ENCODE data around the gene TBC1D8.

The TBC1D8 gene

DNA sequence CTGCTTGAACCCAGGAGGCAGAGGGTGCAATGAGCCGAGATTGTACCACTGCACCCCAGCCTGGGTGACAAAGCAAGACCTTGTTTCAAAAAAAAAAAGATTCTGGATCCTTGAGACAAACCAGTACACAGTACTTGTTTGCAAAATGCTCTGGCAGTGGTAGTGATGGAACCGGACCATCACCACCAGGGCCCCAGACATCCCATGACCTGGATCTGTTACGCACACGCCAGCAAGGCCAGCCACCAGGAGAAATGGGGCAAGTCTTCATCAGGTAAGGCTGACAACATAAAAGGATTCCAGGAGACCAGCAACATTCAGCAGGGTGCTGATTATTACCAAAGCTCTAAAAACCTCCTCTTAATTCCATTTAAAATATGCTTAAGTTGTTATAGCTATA is 35.5 kb downstream of the TBC1D8 start:
- no peak for DNase-seq (ENCODE audit: extremely low spot score)
- CTCF ChIA-PET = interaction anchor here (1.4 to 4.1 kb wide), 2 partner anchors 11 to 90 kb away, joined by 4 to 14 read pairs; no protein-coding TSS in a partner anchor
- POLR2A ChIA-PET = no interaction called here
- no peak for TF ChIP-seq CTCF (IDR thresholded peaks at IDR 0.05; ENCODE audit: control extremely low read depth, extremely low read depth, low read depth, missing control alignments)

- CTCF ChIA-PET = interaction anchor here (0.8 to 4.1 kb wide), 5 partner anchors 9 to 91 kb away, joined by 3 to 14 read pairs (median 4); no protein-coding TSS in a partner anchor
- no peak for DNase-seq (ENCODE audit: extremely low spot score)
- TF ChIP-seq CTCF (IDR thresholded peaks at IDR 0.05; ENCODE audit: control extremely low read depth, extremely low read depth, low read depth, missing control alignments) = no peak
- POLR2A ChIA-PET = no interaction called here
These were observed 36.4 kb downstream of the TBC1D8 start for GRCh38 chr2:101114815-101115214.

DNA sequence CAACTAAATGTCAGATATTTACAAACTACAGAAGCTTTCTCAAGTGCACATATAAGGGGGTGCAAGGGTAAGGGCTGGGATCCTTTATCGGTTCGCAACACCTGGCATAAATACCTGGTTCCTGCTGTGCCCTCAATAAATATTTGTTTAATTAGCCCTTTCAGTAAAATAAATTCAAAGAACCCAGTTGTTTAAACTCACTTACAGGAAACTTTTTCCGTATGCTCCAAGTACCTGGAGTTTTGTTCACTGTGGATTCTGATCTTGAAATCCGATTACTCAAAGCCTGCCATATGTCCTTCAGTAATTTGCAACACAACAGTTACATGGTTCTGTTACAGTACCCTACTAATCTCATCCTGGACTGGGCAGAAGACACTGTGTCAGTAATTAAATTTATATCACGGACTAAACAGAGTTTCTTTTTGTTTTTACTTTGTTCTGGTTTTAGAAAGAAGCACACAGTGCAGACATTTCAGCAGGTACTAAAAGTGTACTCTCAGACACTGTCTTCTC is 36.9 kb downstream of the TBC1D8 start:
- no peak for DNase-seq (ENCODE audit: extremely low spot score)
- no peak for TF ChIP-seq CTCF (IDR thresholded peaks at IDR 0.05; ENCODE audit: control extremely low read depth, extremely low read depth, low read depth, missing control alignments)
- CTCF ChIA-PET = interaction anchor here (0.8 to 4.1 kb wide), 6 partner anchors 9 to 91 kb away, joined by 3 to 14 read pairs (median 4); no protein-coding TSS in a partner anchor
- POLR2A ChIA-PET = no interaction called here

DNA sequence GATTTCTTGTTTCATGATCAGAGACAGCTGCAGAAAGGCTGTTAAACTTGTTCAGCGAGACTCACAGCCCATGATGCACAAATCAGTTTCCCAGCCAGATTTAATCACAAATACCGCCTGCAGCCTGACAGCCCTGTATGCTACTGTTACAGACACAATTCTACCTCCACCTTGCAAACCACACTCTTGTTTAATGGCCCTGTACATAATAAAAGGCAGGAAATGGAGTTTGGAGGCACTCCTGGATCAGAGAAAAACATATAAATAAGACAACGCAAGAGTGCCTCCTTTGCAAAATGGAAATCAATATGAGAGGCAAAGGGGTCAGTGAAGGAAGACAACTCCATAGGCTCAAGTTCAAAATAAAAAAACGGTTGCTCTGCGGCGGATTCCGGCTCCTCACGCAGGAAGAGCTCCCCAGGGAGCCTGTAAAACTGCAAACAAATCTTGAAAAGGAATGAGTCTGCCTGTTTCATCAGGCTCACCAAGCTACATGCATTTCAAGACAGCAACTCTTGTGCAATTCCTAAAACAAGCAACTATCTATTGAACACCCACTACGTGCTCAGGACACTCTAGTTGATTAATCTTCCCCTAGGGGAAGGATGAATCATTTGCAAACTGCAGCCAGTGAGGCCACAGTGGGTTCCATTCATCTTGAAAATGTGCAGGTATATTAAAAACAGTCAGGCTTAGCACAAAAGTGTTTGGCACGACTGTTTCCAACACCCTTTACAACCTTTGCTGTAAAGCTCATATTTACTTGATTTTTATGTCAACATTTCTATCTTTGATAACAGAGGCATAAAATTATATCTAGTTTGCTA is 37.5 kb downstream of the TBC1D8 start:
- CTCF ChIA-PET = interaction anchor here (0.9 to 4.1 kb wide), 5 partner anchors 10 to 41 kb away, joined by 3 to 14 read pairs (median 3); no protein-coding TSS in a partner anchor
- TF ChIP-seq CTCF (IDR thresholded peaks at IDR 0.05; ENCODE audit: control extremely low read depth, extremely low read depth, low read depth, missing control alignments) = no peak
- DNase-seq (ENCODE audit: extremely low spot score) = no peak
- POLR2A ChIA-PET = no interaction called here

DNA sequence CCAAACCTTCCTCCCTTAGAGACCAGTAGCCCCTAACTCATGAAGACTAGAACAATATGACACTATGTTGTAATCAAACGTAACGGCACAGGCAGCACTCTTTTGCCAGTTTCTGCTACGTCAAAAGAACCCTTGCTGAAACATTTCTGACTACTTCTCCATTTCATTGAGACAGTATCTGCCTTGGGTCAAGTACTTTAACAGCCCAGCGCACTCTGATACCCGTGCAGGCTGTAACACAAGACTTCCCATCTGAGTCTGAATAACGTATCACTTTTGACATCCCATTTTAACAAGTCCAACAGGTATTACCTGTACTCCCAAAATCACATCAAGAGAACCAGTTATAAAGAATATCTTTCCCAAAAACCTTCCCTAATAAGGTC is 38.4 kb downstream of the TBC1D8 start:
- CTCF ChIA-PET = interaction anchor here (0.9 to 1.8 kb wide), 2 partner anchors 8 to 19 kb away, joined by 3 to 6 read pairs; no protein-coding TSS in a partner anchor
- TF ChIP-seq CTCF (IDR thresholded peaks at IDR 0.05; ENCODE audit: control extremely low read depth, extremely low read depth, low read depth, missing control alignments) = no peak
- DNase-seq (ENCODE audit: extremely low spot score) = no peak
- POLR2A ChIA-PET = no interaction called here

- no peak for DNase-seq (ENCODE audit: extremely low spot score)
- CTCF ChIA-PET = interaction anchor here (1.8 kb wide), 1 partner anchor 8 kb away, joined by 6 read pairs; no protein-coding TSS in a partner anchor
- POLR2A ChIA-PET = no interaction called here
- TF ChIP-seq CTCF (IDR thresholded peaks at IDR 0.05; ENCODE audit: control extremely low read depth, extremely low read depth, low read depth, missing control alignments) = no peak
These were observed 39.0 kb downstream of the TBC1D8 start for GRCh38 chr2:101111917-101112771.

Measured in GM10248 (cell line).